Psoas muscle (tissue), 8 donors: ENCODE data around the gene ZDHHC4. TPM values are rescaled to one million over a fixed set of nuclear protein-coding genes. Genes with fewer than 3 reads are reported as not detected.

Source experiments
- ATAC-seq, 4 donors: fragments of 200-7000 bp; cut with Tn5 transposase; one replicate each; pipeline ENCODE4 v1.9.1; 2020; ENCODE audit warnings: moderate library complexity in 3 of 4, mild to moderate bottlenecking in 2 of 4
- DNase-seq, 2 donors: peaks; one replicate each; pipeline ENCODE4 v3.0.0-alpha.2; 2020
- H3K27ac ChIP-seq: fragments of 200-600 bp; one replicate; pipeline ENCODE4 v1.8.0; 2022
- H3K27me3 ChIP-seq, 3 donors: fragments of 200-600 bp in 1 of 3; one replicate each; pipeline versions ENCODE4 v1.6.1 to v1.8.0; 2013 to 2022; ENCODE audit warnings: low read length in 2 of 3, mild to moderate bottlenecking in 2 of 3, moderate library complexity in 1 of 3; ENCODE audit not compliant: insufficient read depth in 3 of 3
- H3K36me3 ChIP-seq, 2 donors: fragments of 200-600 bp in 1 of 2; one replicate each; pipeline versions ENCODE4 v1.6.1 to v1.8.0; 2013 to 2022; ENCODE audit warnings: low read depth in 1 of 2, mild to moderate bottlenecking in 1 of 2, moderate library complexity in 1 of 2; ENCODE audit not compliant: insufficient read depth in 1 of 2
- H3K4me1 ChIP-seq: fragments of 200-600 bp; one replicate; pipeline ENCODE4 v1.8.0; 2022
- H3K4me3 ChIP-seq: fragments of 200-600 bp; one replicate; pipeline ENCODE4 v1.8.0; 2022; ENCODE audit warnings: mild to moderate bottlenecking
- H3K9me3 ChIP-seq: fragments of 200-600 bp; one replicate; pipeline ENCODE4 v1.8.0; 2022
- WGBS, 3 donors: extraction: QIAGEN DNeasy Blood & Tissue Kit; methylation state at CpG; one replicate each; pipeline versions ENCODE4 v1.1.6 to v1.1.7; 2013; 5-methylcytosine and 5-hydroxymethylcytosine counted together
- intact Hi-C, 2 donors: fragments of 100-400 bp; cut with DNase I; formaldehyde crosslinking; loops; one replicate each; pipeline versions ENCODE4 v1.11.0 to v1.14.2; 2022
- polyA plus RNA-seq, 3 donors: library from polyadenylated mRNA; stranded (reverse); fragments of 200-250 nt; gene quantifications; one replicate each; pipeline ENCODE4 v1.2.3, GENCODE V29; 2013
- total RNA-seq, 4 donors: library from RNA; stranded (reverse); fragmentation: NEBNext Ultra II Directional in 2 of 4; extraction: Animal tissue kit (Norgen Biotek cat#: 25700) in 2 of 4; gene quantifications; one replicate each; pipeline versions ENCODE4 v1.2.1 to v1.2.4, GENCODE V29; 2021 to 2023
- TF ChIP-seq, protein P1 (sequence below): fragments of 200-600 bp; IDR thresholded peaks from one replicate; pipeline ENCODE4 v1.8.0; 2022; ENCODE audit warnings: antibody characterized with exemption
- donor health status: healthy with polysubstance abuse.
- donor health status: DM: no; HTN: no; CAD: no; lungs with moderate emphysema.
- donor health status: Bipolar disorder and iron deficiency.
- donor health status: healthy.
- donor health status: DM: yes; HTN: yes; CAD: no.
- donor health status: DM: no; HTN: no; CAD: no.
- donor health status: DM: no; HTN: no; CAD: no.
- donor health status: DM: yes; HTN: yes; CAD: no.

Gene ZDHHC4
- total and polyA plus RNA-seq, 7 donors, result 46.7 to 112 (median 60.0) TPM

DNA sequence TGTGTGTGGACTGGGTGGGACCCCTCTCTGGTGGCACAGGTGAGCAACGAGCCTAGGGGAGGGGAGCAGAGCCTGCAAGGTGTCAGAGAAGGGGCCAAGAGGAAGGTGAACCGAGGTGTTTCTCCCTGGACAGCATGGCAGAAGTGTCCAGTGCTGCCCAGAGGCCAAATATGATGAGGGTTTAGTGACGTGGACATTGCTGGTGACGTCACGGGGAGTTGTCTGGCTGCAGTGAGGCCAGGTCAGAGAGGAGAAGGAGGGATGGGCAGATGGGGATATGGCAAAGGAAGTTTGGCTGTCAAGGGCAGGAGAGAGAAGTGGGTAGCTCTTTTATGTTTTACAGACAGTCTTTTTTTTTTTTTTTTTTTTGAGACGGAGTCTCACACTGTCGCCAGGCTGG lies 35.6 kb downstream of the ZDHHC4 start:
- no peak for DNase-seq
- TF ChIP-seq, protein P1, sequence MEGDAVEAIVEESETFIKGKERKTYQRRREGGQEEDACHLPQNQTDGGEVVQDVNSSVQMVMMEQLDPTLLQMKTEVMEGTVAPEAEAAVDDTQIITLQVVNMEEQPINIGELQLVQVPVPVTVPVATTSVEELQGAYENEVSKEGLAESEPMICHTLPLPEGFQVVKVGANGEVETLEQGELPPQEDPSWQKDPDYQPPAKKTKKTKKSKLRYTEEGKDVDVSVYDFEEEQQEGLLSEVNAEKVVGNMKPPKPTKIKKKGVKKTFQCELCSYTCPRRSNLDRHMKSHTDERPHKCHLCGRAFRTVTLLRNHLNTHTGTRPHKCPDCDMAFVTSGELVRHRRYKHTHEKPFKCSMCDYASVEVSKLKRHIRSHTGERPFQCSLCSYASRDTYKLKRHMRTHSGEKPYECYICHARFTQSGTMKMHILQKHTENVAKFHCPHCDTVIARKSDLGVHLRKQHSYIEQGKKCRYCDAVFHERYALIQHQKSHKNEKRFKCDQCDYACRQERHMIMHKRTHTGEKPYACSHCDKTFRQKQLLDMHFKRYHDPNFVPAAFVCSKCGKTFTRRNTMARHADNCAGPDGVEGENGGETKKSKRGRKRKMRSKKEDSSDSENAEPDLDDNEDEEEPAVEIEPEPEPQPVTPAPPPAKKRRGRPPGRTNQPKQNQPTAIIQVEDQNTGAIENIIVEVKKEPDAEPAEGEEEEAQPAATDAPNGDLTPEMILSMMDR, result no peak
- 59 to 64% (median 61%) methylated on average over 5 to 7 of the region's 7 CpGs for WGBS, 3 donors
- intact Hi-C loops, result no loop called here
- H3K4me3 ChIP-seq, result no peak overlapping the region
- peaks cover 0 to 11% of the 10 kb centered on the region in 2 donors for H3K36me3 ChIP-seq
- no peak overlapping the region for H3K27ac ChIP-seq
- no peaks in the 10 kb centered on the region for H3K27me3 ChIP-seq
- no peak for ATAC-seq
- H3K9me3 ChIP-seq, result no peaks in the 10 kb centered on the region
- H3K4me1 ChIP-seq, result peaks cover 3% of the 10 kb centered on the region

DNA sequence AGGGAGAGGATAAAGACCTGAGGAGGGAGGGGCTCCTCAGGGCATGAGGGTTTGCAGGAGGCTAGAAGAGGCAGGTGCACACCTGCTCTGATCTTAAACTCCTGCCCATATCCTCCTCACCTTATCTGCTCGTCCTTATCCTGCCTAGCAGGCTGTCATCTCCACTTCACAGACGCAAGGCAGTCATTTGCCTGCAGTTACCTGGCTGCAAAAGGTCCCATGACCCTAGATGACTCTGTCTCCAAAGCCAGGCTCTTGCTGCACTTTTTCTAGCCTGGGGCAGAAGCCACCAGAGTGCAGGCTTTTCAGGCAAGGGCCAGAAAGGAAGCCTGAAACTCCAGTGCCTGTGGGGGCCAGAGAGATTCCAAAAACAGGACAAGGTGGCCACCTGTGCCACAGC lies 36.5 kb downstream of the ZDHHC4 start:
- Histone ChIP-seq H3K4me1 (peaks cover 3% of the 10 kb centered on the region), H3K36me3 (peaks cover 0 to 4% of the 10 kb centered on the region in 2 donors), H3K9me3 (no peaks in the 10 kb centered on the region), H3K27me3 (no peaks in the 10 kb centered on the region), H3K27ac (no peak overlapping the region), H3K4me3 (no peak overlapping the region)
- DNase-seq, result no peak
- intact Hi-C loops, result no loop called here
- no peak for ATAC-seq
- TF ChIP-seq, protein P1, result no peak
- 26 to 70% (median 54%) methylated on average over 2 of the region's 2 CpGs for WGBS, 3 donors

DNA sequence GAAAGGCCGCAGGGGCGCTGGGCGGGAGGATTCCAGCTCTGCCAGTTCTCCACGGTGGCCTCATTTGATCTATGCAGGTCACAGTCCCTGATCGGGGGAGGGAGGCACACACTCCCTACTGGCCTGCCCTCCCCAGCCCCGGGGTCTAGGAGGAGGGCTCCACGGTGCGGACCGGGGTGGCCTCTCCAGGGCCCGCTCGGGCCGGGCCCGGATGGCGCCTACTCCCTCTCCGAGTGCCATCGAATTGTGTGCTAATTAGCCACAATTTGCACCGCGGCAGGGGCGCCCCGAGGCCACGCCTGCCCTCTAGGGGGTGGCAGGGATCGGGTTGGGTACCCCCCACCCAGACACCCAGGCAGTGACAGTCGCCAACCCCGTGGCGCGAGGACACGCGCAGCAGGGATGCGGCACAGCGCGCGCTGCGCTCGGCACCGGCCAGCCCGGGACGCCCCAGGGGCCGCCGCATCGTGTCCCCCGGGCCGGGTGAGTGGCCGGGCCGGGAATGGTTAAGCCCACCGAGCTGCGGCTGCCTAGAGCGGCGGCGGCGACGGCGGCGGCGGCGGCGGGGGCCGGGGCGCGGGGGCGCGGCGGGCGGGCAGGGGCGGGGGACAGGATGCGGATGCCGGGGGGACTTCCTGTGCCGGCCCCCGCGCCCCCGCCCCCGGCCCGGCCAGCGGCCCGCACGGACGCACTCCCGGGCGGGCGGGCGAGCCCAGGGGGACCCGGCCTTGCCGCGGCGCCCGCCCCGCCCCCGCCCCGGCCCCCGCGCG lies 37.9 kb downstream of the ZDHHC4 start, which contains the start of gene ZNF853:
Gene ZNF853, plus strand, starts transcription at position 658 of the 770 bp plus-strand sequence. CDS start 565 bp downstream, outside the sequence.
- H3K27me3 ChIP-seq, result no peaks in the 10 kb centered on the region
- no peaks in the 10 kb centered on the region for H3K36me3 ChIP-seq
- DNase-seq (no peak), ATAC-seq (peak in 3 of 4 donors; percentile 37 to 77 (median 68))
- WGBS, 3 donors, result 4 to 8% (median 7%) methylated on average over 42 to 90 of the region's 91 CpGs
- H3K27ac ChIP-seq, result no peak within 1 kb of the TSS
- intact Hi-C loops, result no loop called here
- peak within 1 kb of the TSS; percentile 74 for H3K4me3 ChIP-seq
- no peaks in the 10 kb centered on the region for H3K9me3 ChIP-seq
- peaks cover 3% of the 10 kb centered on the region for H3K4me1 ChIP-seq
- TF ChIP-seq, protein P1, result no peak

DNA sequence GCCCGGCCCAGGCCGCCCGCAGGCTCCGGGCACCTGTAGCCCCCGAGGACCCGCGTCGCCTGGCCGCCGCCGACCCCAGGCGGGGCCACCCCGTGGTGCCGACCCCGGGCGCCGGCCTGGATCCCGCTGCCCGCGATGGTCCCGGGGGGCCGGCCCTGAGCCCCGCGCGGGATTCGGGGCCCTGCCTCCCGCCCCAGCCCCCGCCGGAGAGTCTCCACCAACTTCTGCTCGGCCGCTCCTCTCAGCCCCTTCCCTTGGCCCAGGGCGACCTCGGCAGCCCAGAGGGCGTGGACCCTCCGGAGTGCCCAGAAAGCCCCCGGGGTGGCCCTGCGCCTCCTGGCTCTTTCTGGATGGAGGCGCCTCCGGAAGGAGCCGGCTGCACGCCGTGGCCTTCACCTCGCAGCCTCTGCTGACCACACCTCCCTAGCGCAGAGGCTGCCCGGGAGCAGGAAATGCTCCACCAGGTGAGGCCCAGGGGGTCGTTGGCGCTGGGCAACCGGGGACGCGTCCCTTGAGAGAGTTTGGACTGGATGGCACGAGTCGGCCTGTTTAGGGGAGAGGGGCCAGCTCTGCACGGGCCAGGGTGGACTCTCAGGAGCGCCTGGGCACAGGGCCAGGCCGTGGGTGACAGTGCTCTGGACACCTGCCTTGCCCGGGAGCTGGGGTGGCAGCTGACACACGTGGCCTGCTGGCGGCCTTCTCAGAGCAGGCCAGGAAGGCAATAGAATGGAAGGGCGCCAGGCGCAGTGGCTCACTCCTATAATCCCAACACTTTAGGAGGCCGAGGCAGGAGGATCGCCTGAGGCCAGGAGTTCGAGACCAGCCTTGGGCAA lies 38.7 kb downstream of the ZDHHC4 start:
- intact Hi-C loops, result no loop called here
- no peaks in the 10 kb centered on the region for H3K27me3 ChIP-seq
- DNase-seq (peak in 1 of 2 donors; percentile 64), ATAC-seq (peak; percentile 39 to 66 (median 59))
- no peak overlapping the region for H3K27ac ChIP-seq
- no peaks in the 10 kb centered on the region for H3K36me3 ChIP-seq
- H3K4me1 ChIP-seq, result peaks cover 3% of the 10 kb centered on the region
- H3K9me3 ChIP-seq, result no peaks in the 10 kb centered on the region
- TF ChIP-seq, protein P1, result no peak
- WGBS, 3 donors, result 8 to 15% (median 9%) methylated on average over 35 to 63 of the region's 63 CpGs
- peak overlapping the region; percentile 74 for H3K4me3 ChIP-seq
